Stimulated activated CD4-positive, alpha-beta T cell treated with anti-CD3 and anti-CD28 coated beads, Interleukin-15, amount 100 ng/mL, for 48 hours (primary cell): ENCODE data around the gene PDE11A.
"Not testable (repeated sequence)": the region's sequence is repeated elsewhere in the genome, so short reads cannot be mapped to it uniquely, and the experiment has no call there.

ENCODE experiments used
- DNase-seq, 2 donors: peaks; one replicate each; pipeline ENCODE4 v3.0.0-alpha.2; 2020; ENCODE audit warnings: low read depth in 2 of 2

PDE11A gene

DNA sequence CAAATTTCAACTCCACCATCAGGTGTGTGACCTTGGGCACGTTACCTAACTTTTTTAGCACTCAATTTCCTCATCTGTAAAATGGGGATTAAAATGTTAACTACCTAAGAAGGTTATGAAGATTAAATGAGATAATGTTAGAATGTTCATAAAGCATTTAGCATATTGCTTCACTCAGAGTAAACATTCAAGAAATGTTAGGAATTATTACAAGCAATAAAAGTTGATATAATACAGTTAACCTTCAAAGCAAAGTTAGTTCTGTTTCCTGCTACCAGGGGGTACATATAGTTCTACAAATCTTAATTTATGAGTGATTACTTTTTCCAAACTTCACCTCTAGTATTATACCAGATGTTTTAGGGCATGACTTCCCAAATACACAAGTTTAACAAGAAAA is 254.2 kb downstream of the PDE11A start:
- DNase-seq = no peak

DNA sequence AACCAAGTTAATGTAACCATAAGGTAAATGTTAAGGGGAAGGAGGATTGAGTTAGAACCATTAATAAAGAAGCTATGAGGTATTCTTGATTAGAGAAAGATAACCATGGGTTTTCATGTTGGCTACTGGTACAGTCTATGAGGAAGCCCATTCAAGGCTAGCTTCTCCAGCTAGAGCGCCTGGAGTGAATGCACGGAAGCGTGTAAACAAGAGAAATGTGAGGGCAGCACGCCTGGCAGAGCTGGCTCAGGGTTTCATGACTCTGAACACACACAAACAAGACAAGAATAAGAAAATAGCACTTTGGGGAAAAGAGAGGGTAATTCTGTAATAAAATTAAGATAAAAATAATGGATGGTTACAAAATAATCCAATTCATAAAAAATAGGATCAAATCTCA is 255.3 kb downstream of the PDE11A start:
- DNase-seq = no peak

DNA sequence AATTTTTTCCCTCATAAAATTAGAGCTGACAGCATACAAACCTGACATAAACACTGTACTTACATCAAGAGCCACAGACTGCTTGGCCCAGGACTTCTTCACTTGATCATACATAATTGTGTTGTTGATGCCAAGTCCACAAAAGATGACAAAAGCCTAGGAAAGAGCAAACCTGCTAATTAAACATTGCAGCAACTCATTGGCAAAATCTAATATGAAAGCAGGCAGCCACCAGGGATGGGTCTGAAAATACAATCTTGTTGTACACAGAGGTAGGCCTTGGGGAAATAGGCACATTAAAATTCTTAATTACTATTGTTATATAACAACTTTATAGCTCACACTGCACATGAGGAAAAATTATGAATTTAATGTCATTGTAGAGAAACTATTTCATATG is 255.8 kb downstream of the PDE11A start:
- no peak for DNase-seq

DNA sequence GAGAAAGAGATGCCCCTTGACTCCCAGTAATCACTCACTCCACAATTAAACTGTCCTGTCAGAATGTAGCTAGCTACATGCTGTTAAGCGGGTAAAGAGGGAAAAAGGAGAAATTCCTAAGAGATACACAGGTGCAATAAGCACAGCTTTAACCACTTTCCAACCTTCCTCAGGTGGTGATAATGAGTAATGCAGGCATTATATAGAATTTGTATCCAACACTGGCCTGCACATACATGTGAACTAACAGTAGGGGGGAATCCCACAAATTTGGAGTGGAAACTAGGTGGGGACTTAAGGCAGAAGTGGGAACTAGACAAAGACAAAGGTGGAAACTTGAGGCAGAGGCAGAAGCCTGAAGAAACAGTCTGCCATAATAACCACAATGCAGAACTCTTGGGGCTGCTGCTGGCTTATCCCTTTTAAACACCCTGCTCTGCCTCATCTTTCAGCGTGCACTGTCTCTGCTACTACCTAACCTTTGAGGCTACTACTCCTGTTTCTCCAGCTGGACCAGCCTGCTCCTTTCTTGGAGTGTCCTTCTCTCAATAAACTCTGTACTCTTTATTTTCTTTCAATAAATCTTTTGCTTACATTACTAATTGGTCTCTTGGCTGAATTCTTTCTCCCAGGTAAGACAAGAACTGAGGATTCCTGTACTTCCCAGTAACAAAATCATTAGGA is 259.7 kb downstream of the PDE11A start:
- no peak for DNase-seq

DNA sequence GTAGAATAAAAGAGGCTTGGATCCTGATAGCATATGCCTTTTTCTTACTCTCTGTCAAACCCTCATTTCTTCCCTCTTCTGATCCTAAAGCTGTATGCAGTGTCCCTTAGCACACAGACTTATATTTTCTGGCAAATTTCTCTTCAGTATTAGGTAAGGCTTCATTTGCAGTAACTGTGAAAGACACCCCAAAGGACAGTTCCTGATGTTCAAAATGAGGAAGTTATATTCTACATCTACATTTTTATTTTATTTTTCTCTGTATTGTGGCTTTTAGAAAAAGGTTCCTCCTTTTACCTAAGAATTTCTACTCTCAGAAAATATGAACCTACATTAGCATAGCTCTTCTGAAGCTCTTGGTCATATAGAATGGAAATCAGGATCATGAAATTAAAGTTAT is 261.7 kb downstream of the PDE11A start:
- DNase-seq = no peak

DNA sequence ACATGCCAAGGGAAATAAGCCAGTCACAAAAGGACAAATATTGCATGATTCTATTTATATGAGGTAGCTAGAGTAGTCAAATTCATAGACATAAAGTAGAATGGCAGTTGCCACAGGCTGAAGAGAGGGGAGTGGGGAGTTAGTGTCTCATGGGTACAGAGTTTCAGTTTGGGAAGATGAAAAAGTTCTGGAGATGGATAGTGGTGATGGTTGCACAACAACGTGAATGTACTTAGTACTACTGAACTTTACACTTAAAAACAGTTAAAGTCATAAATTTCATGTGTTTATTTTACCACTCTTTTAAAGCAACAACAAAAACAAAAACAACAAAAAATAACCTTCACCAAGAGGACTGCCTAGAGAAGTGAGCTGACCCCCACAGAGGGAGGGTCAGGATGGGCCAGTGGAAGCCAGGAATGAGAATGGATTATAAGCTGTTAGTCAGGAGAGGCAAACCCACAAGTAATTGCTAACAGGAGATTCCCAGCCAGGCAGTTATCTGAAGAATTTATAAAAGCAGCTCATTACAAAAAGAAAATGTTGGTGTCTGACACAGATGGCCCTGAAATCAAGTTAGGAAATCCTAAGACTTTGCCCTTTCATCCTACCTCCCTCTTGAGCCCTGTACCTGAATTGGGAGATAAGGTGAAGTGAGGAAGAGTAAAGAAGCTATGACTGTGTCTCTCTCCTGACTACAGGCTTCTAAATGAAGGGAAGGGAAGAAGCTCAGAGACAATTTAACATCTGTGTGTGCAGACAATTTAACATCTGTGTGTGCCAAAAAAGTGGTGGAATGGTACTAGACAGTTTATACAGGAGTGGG is 263.4 kb downstream of the PDE11A start:
- no peak for DNase-seq

DNA sequence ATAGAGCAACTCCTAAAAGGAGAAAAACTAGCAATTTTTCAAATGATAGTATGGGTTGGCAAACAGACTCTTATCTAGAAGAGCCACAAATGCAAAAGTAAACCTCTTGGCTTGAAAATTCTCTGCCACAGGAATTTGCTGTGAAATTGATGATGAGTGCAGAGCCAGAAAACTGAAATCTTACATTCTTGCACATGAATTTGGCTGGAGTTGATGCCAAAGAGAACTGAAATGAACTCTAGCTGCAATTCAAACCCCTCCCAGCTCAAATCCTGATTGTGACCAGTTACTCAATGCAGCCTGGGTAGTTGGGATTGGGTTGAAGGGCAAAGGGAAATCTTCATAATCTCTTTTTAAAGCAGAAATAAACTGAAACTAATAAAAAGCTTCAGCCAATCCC is 266.6 kb downstream of the PDE11A start:
- DNase-seq = no peak

DNA sequence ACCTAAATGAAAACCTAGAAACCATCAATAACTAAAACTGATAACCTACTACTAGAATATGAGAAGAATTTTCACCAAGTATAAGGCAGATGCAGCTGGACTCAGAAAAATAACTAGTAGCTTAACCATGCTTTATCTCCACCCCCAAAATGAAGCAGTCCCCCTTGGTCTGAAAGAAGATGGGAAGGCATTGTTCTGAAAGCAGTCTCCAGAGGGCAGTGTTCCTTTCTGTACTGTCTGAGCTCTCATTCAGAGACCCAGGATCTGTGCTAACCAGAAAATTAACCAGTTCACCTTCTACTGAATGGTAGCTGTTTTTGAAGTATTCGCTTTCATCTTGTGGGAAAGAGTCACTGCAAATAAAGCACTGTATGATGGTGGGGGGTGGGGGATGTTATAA is 273.0 kb downstream of the PDE11A start:
- no peak for DNase-seq

DNA sequence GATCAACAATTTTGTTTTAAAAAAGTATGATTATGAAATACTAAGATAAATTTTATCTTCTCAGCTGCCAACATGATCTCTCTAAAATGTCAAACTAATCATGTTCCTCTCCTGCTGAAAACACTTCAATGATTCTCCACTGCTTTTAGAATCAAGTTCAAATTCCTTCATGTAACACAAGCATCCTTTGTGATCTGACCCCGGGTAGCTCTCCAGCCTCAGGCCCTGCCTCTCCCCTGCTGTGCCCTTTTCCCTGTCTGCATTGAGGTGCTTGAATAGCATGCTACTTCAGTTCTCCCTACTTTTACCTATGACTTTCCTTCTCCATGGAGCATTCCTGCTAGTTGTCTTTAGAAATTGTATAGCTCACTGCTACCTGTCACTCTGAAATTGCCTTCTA is 274.8 kb downstream of the PDE11A start:
- DNase-seq = no peak

DNA sequence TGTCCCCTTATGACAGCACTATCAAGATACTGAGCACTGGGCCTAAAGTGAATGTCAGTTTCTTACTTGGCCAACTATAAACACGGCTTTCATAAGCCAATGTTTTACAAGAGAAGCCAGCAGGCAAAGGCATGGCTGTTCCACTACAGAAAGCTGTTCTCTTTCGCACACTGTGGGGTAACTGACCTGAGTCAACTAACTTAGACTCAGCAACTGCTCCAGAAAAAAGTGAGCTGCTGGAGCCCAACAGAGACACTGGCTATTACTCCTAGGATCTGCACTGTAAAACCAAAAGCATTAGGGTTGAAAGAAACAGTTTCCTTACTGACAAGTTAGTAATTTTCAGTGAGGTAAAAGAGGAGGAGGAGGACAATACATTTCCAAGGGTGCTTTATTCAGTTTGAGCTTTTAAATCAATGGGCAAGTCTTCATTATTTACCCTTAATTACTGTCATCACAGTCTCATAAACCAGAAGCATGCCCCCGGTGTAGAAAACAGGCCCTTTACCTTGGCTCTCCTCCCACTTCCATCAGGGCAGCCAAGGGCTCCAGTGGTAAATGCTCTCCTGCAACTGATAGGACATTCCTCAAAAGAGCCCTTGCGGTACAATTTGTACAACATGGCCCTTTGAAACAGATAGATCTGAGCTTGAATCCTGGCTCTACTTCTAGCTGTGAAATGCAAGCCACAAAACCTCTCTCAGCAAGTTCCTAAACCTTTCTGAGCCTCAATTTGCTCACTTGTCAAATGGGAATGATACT is 275.7 kb downstream of the PDE11A start:
- no peak for DNase-seq

DNA sequence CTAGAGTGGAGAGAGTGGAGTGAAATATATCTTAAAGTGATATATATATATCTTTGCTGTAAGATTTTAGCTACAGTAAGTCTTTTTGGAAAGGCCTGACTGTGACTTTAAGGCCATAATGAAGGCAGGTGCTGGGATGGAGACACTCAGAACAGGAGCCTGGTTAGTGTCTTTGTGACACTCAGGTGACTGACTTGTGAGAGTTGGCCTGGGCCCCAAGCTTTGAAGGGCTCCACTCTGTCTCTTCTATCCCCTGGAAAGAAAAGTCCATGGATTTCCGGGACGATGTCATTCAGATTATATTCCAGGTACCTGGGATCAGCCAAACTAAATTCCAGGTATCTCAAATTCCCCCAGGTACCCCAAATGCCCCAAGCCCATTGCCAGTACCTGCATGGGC is 276.6 kb downstream of the PDE11A start:
- no peak for DNase-seq

DNA sequence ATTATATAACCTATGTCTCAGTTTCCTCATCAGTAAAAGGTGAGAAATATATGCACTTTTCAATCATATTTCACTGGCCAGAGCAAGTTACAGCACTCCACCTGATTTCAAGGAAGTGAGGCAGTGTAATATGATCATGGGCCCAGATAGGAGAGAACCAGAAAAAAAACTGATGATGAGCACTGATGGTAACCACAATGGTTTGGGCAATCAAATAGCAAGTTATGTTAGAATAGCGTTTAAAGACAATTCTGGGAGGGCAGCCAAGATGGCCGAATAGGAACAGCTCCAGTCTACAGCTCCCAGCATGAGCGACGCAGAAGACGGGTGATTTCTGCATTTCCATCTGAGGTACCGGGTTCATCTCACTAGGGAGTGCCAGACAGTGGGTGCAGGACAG is 287.4 kb downstream of the PDE11A start:
- not testable (repeated sequence) for DNase-seq

DNA sequence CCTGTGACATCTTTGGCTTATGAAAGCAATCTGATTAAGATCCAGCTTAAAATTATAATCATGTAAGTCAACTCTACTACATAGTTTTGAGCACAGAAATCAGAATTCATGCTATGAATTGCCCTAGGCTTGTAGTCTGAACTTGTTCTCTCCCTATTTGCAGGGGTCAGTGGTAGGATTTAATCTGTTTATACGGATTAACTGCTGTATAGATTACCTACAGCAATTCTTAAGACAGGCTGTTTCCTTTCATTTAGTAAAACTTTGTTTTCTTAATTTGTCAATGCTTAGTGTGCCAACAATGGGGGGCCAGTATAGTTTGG is 287.9 kb downstream of the PDE11A start:
- DNase-seq = no peak

DNA sequence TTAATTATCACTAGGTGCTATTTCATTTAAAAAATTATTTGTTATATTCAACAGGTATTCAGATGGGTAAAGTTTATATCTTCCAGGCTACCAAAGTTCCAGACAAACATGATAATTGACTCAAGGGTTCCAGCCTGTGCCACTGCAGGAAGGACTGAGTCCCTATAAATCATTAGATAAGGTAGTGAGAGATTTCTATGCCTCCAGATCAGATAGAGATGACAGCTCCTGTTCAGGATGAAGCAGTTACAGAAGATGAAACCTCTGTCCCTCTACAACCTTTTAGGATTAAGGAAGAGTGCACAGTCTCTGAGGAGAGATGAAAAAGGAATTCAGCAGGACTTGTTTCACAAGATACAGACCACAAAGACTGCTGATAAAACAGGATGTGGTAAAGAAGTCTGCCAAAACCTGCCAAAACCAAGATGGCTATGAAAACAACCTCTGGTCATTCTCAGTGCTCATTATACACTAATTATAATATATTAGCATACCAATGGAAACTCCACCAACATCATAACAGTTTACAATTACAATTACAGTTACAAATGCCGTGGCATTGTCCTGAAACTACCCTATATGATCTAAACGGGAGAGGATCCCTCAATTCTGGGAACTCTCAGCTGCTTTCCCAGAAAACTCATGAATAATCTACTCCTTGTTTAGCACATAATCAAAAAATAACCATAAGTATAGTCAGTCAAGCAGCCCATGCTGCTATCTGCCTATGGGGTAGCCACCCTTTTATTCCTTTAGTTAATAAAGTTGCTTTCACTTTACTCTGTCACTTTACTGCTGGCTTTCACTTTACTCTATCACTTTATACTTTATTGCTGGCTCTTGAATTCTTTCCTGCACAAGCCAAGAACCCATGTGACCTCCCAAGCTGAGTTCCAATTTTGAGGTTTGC is 288.5 kb downstream of the PDE11A start:
- DNase-seq = no peak

DNA sequence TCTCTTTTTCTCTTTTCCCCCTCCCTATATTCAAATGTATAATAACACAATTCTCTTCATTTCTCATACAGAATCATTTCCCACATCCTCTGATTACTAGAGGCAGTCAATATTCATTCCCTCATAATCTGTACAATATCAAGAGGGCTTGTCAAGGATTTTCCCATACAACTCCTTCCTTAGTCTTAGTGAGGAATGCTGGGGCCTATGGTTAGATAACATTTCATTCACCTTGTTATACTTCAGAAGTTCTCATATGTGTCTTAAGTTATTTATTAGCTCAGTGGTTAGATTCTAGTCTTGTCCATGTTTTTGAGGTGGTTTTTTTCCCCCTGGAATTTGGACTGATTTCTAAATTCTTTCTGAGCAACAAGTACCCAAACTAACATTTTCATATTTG is 289.5 kb downstream of the PDE11A start:
- no peak for DNase-seq

DNA sequence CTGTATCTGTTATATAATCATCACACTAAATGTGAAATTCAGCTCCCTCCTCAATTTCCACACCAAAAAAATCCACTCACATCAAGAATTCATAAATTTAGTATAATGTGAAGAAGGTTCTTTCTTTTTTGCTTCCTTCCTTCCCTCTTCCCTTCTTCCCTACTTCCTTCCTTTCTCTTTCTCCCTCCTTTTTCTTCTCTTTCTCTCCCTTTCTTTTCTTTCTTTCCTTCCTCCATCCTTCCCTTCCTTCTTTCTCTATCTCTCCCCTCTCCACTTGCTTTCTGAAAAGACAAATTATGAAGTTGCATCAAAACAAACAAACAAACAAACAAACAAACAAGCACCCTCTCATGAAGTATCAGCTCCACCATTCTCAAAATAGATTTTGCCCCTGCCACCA is 290.0 kb downstream of the PDE11A start:
- DNase-seq = no peak

DNA sequence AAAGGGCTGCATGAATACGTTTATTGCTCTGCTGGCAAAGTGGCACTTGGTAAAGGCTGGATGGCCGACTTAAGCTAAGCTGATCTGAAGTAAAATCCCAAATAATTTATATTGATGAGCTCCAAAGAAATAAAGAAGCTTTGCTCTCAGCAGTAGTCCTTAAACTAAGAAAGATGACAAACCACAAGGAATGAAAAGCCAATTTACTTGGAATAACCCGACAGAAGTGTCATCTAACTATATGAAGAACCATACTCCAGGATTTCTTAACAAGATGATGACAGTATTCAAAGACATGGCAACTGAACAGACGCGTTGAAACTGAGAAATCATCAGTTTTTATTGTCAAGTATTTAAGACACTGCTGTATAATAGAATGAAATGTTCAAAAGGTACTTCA is 294.1 kb downstream of the PDE11A start:
- no peak for DNase-seq

DNA sequence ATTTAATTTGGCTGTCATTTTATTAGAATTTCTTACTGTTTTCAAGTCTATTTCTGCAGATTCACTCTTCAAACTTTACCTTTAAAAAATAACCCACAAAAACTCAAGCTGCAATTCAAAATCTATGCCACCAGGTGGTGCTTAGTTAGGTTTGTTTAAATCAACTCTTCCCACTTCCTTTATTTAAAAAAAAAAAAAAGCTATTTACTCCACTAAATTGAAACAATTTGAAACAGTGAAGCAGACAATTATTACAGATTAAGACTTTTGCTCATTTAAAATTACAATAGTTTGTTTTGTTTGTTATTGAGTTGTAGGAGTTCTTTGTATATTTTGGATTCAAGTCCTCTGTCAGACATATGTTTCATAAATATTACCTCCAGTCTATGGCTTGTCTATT is 300.0 kb downstream of the PDE11A start:
- DNase-seq = no peak

DNA sequence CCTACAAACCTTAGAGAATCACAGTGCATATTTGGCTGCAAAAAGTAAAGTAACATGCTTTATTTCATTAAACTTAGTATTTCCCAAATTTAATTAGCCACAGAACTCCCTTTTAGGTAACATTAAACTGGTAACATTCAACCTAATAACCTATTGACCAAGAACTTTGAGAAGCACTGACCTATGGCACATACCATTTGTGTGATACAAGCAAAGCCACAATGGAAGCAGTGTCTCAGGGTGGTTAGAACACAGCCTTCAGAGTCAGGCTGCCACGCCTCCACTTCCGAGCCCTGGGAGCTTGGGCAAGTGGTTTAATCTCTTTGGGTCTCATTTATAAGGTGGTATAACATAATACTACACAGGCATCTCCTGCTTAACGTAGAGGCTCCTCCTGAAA is 301.4 kb downstream of the PDE11A start:
- no peak for DNase-seq

DNA sequence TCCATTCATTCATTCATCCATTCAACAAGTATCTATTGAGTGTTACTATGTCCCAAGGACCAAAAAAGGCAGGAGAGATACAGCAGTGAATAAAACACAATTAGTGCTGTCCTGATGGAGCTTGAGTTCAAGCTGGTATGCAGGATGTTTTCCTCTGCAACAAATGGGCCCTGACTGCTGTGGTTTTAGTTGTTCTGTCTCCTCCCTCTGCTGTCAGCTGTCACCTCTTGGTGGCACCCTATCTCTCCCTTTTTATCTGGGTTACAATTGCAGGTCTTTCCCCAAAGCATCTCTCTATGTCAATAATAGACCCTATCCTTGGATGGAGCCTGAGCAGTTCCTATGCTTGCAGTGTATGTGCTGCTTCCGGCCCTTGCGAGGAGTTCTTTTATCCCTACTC is 304.8 kb downstream of the PDE11A start:
- DNase-seq = no peak

DNA sequence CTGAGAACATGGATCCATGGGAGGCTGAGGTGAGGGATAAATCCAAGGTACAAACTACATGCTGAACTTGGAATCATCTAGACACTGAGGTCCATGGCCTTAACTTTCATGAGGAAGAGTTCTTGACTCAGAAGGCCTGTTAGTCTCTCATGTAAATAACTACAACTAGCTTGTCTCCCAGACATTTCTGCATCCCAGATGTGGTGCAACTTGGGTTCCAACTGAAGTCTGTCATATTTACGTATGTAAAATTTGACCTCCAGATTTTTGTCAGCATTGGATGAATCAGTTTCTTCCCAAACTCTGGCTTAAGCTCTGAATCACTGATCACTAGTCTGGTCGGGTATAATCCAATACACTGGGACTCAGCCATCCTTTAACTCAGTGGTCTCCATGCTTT is 306.9 kb downstream of the PDE11A start:
- no peak for DNase-seq
